Activated naive CD8-positive, alpha-beta T cell treated with anti-CD3 and anti-CD28 coated beads for 36 hours (primary cell): ENCODE results near the gene ARFGAP1. TPM values are rescaled to one million over a fixed set of nuclear protein-coding genes. Genes with fewer than 3 reads are reported as not detected.
"Not testable (repeated sequence)": the region's sequence is repeated elsewhere in the genome, so short reads cannot be mapped to it uniquely, and the experiment has no call there.

ENCODE experiments used
- DNase-seq: peaks from one replicate; pipeline ENCODE4 v3.0.0; 2021
- H3K27ac Mint-ChIP-seq: one replicate; pipeline ENCODE4 v1.8.0; 2022; ENCODE audit warnings: mild to moderate bottlenecking, moderate library complexity, mixed read lengths
- H3K27me3 Mint-ChIP-seq: one replicate; pipeline ENCODE4 v1.8.0; 2022; ENCODE audit warnings: mild to moderate bottlenecking, mixed read lengths
- H3K36me3 Mint-ChIP-seq: one replicate; pipeline ENCODE4 v1.8.0; 2021; ENCODE audit warnings: mild to moderate bottlenecking, mixed read lengths
- H3K4me1 Mint-ChIP-seq: one replicate; pipeline ENCODE4 v1.8.0; 2021; ENCODE audit warnings: mixed read lengths
- H3K4me3 Mint-ChIP-seq: one replicate; pipeline ENCODE4 v1.8.0; 2022; ENCODE audit warnings: mild to moderate bottlenecking, moderate library complexity, mixed read lengths
- H3K9me3 Mint-ChIP-seq: one replicate; pipeline ENCODE4 v1.8.0; 2022; ENCODE audit warnings: mixed read lengths
- total RNA-seq, 2 experiments: library from RNA; stranded (reverse); gene quantifications; one replicate each; pipeline ENCODE4 v1.2.3, GENCODE V29; 2021

ARFGAP1 gene
- total RNA-seq, 2 experiments from 2014 or later, result 62.5 to 66.6 TPM

GRCh38 chr20:63251350-63251749, 21.3 kb upstream of the ARFGAP1 start:
- H3K4me3 Mint-ChIP-seq, result not testable (repeated sequence)

GRCh38 chr20:63252284-63252711, 20.3 kb upstream of the ARFGAP1 start:
- no peak for DNase-seq
- Mint-ChIP-seq H3K4me3 (no peak overlapping the region), H3K9me3 (no peaks in the 10 kb centered on the region), H3K27ac (no peak overlapping the region), H3K27me3 (peaks cover 72% of the 10 kb centered on the region), H3K36me3 (no peaks in the 10 kb centered on the region), H3K4me1 (no peaks in the 10 kb centered on the region)

More at GRCh38 chr20:63251350-63251749, 21.3 kb upstream of the ARFGAP1 start:
- not testable (repeated sequence) for H3K4me1 Mint-ChIP-seq, DNase-seq, H3K9me3 Mint-ChIP-seq, H3K27ac Mint-ChIP-seq, H3K36me3 Mint-ChIP-seq
- peaks cover 72% of the 10 kb centered on the region for H3K27me3 Mint-ChIP-seq

GRCh38 chr20:63253065-63253437, 19.6 kb upstream of the ARFGAP1 start:
- Mint-ChIP-seq H3K27me3 (peaks cover 73% of the 10 kb centered on the region), H3K36me3 (no peaks in the 10 kb centered on the region), H3K4me3 (no peak overlapping the region), H3K27ac (no peak overlapping the region), H3K9me3 (no peaks in the 10 kb centered on the region), H3K4me1 (no peaks in the 10 kb centered on the region)
- DNase-seq, result no peak

- Mint-ChIP-seq H3K4me1 (no peaks in the 10 kb centered on the region), H3K27me3 (peaks cover 69% of the 10 kb centered on the region), H3K27ac (no peak overlapping the region), H3K9me3 (no peaks in the 10 kb centered on the region), H3K36me3 (no peaks in the 10 kb centered on the region), H3K4me3 (no peak overlapping the region)
- DNase-seq, result no peak
These were observed 19.0 kb upstream of the ARFGAP1 start for GRCh38 chr20:63253438-63254231.

GRCh38 chr20:63254232-63254605, 18.4 kb upstream of the ARFGAP1 start, which contains the start of gene NKAIN4:
NKAIN4 (minus strand) TSS chr20:63254463; CDS start chr20:63254450, 13 bp downstream.
- no peak within 1 kb of the TSS for H3K4me3 Mint-ChIP-seq
- H3K27ac Mint-ChIP-seq, result no peak within 1 kb of the TSS
- no peaks in the 10 kb centered on the region for H3K4me1 Mint-ChIP-seq
- H3K27me3 Mint-ChIP-seq, result peaks cover 64% of the 10 kb centered on the region
- no peaks in the 10 kb centered on the region for H3K36me3 Mint-ChIP-seq
- no peaks in the 10 kb centered on the region for H3K9me3 Mint-ChIP-seq
- DNase-seq, result no peak

GRCh38 chr20:63254606-63255384, 17.8 kb upstream of the ARFGAP1 start:
- Mint-ChIP-seq H3K36me3 (no peaks in the 10 kb centered on the region), H3K4me1 (no peaks in the 10 kb centered on the region), H3K27ac (no peak overlapping the region), H3K9me3 (no peaks in the 10 kb centered on the region), H3K27me3 (peaks cover 58% of the 10 kb centered on the region), H3K4me3 (no peak overlapping the region)
- DNase-seq, result no peak

GRCh38 chr20:63255931-63256704, 16.5 kb upstream of the ARFGAP1 start:
- no peaks in the 10 kb centered on the region for H3K36me3 Mint-ChIP-seq
- no peak overlapping the region for H3K4me3 Mint-ChIP-seq
- H3K27ac Mint-ChIP-seq, result no peak overlapping the region

GRCh38 chr20:63256954-63257353, 15.7 kb upstream of the ARFGAP1 start:
- Mint-ChIP-seq H3K36me3 (no peaks in the 10 kb centered on the region), H3K4me3 (no peak overlapping the region), H3K27me3 (peaks cover 51% of the 10 kb centered on the region), H3K9me3 (no peaks in the 10 kb centered on the region), H3K27ac (no peak overlapping the region), H3K4me1 (no peaks in the 10 kb centered on the region)
- no peak for DNase-seq

More at GRCh38 chr20:63255931-63256704, 16.5 kb upstream of the ARFGAP1 start:
- no peak for DNase-seq
- H3K27me3 Mint-ChIP-seq, result peaks cover 51% of the 10 kb centered on the region
- no peaks in the 10 kb centered on the region for H3K4me1 Mint-ChIP-seq
- H3K9me3 Mint-ChIP-seq, result no peaks in the 10 kb centered on the region

- Mint-ChIP-seq H3K4me1 (peaks cover 2% of the 10 kb centered on the region), H3K4me3 (no peak overlapping the region), H3K9me3 (no peaks in the 10 kb centered on the region), H3K36me3 (no peaks in the 10 kb centered on the region), H3K27me3 (peaks cover 49% of the 10 kb centered on the region), H3K27ac (no peak overlapping the region)
- no peak for DNase-seq
These were observed 15.0 kb upstream of the ARFGAP1 start for GRCh38 chr20:63257629-63258028.

- Mint-ChIP-seq H3K4me1 (peaks cover 2% of the 10 kb centered on the region), H3K9me3 (no peaks in the 10 kb centered on the region), H3K4me3 (no peak overlapping the region), H3K27me3 (peaks cover 50% of the 10 kb centered on the region), H3K36me3 (no peaks in the 10 kb centered on the region), H3K27ac (no peak overlapping the region)
- no peak for DNase-seq
These were observed 13.8 kb upstream of the ARFGAP1 start for GRCh38 chr20:63258781-63259180.

- Mint-ChIP-seq H3K9me3 (no peaks in the 10 kb centered on the region), H3K4me3 (no peak overlapping the region), H3K4me1 (peaks cover 2% of the 10 kb centered on the region)
These were observed 12.7 kb upstream of the ARFGAP1 start for GRCh38 chr20:63259734-63260460.

GRCh38 chr20:63260521-63260920, 12.1 kb upstream of the ARFGAP1 start:
- Mint-ChIP-seq H3K27ac (no peak overlapping the region), H3K4me3 (no peak overlapping the region), H3K4me1 (peaks cover 2% of the 10 kb centered on the region), H3K27me3 (peaks cover 51% of the 10 kb centered on the region), H3K36me3 (no peaks in the 10 kb centered on the region), H3K9me3 (no peaks in the 10 kb centered on the region)
- no peak for DNase-seq

More at GRCh38 chr20:63259734-63260460, 12.7 kb upstream of the ARFGAP1 start:
- H3K27me3 Mint-ChIP-seq, result peaks cover 55% of the 10 kb centered on the region
- no peaks in the 10 kb centered on the region for H3K36me3 Mint-ChIP-seq
- H3K27ac Mint-ChIP-seq, result no peak overlapping the region
- no peak for DNase-seq

GRCh38 chr20:63261060-63261794, 11.4 kb upstream of the ARFGAP1 start:
- Mint-ChIP-seq H3K27me3 (peaks cover 45% of the 10 kb centered on the region), H3K4me3 (no peak overlapping the region), H3K4me1 (peaks cover 2% of the 10 kb centered on the region), H3K36me3 (no peaks in the 10 kb centered on the region), H3K27ac (no peak overlapping the region), H3K9me3 (no peaks in the 10 kb centered on the region)
- DNase-seq, result no peak
